GM19025 (cell line): ENCODE measurements around the gene RALY.

ENCODE experiments used
- ATAC-seq: cut with Tn5 transposase; IDR thresholded peaks from one replicate; pipeline ENCODE4 v1.9.1; 2021; ENCODE audit warnings: mild to moderate bottlenecking, low read depth, moderate library complexity; ENCODE audit not compliant: unreplicated experiment

Gene RALY

DNA sequence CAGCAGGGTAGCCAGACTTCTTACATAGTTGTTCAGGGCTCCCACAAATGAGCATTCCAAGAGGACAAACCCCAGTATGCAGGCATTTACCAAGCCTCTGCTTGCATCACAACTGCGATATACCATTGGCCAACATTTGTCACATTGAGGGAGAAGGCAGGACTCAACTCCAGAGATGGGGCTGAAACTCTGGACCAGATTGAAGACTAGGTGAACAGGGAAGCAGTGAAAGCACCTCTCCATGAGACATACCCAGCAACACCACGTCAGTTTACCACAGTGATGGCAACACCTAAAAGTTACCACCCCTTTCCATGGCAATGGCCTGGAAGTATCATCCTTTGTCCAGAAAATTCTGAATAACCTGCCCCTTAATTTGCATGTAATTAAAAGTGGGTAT lies 7.9 kb upstream of the RALY start:
- ATAC-seq: no peak

DNA sequence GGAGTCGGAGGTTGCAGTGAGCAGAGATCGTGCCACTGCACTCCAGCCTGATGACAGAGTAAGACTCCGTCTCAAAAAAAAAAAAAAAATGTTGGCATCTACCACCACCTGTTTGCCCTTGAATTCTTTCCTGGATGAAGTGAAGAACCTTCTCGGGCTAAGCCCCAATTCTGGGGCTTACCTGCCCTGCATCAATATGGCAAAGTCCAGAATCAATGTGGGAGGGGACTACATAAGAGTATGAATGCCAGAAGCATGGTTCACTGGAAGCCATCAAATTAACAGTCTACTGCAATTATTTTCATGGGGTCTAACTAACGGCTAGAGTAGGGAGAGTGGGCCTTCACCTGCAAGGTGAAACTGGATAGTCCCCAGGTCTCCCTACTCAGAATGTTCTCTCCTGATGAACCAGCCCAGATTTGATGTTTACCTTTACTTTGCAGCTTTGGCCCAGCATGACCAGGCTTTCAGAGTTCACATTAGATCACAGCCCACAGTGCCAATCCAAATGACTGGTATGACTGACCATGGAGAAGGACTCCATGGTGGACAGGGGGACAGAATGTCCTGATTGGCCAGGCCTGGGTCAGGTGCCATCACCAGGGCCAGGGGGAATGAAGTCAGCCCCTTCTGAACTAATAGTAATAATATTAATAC lies 7.0 kb upstream of the RALY start:
- ATAC-seq: no peak

DNA sequence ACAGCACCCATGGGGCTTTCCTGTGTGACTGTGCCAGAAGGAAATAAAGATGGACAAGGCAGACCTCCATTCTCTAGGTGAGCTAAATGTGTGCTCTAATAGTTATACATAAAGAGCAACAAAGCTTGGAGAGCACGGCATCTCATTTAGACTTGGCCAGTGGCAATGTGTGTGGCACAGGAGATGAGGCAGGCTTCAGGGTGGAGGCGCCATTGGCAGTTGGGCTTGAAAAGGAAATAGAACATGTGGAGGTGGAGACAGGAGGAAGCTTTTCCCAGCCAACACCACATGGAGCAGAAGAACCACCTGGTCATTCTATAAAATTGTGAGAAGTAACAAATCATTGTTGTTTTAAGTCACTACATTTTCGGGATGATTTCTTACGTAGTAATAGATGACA lies 3.6 kb upstream of the RALY start:
- no peak for ATAC-seq

DNA sequence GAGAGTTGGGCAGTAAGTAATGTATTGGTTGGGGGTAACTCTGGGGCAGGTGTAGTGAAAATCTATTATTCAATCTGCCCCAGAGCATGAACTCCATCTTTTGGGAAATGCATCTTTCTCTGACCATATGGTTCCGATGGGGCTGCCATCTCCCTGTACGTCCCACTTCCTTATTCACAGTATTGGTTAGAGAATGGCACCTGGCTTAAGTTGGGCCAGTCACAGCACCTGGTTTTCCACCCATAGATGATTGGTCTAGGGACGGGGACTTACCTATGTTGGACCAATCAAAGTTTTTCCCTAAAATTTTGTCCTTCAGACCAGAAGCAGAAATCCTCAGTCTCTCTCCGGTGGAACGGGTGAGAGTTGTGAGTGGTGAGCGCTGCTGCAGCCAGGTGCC lies 2.2 kb upstream of the RALY start:
- no peak for ATAC-seq

DNA sequence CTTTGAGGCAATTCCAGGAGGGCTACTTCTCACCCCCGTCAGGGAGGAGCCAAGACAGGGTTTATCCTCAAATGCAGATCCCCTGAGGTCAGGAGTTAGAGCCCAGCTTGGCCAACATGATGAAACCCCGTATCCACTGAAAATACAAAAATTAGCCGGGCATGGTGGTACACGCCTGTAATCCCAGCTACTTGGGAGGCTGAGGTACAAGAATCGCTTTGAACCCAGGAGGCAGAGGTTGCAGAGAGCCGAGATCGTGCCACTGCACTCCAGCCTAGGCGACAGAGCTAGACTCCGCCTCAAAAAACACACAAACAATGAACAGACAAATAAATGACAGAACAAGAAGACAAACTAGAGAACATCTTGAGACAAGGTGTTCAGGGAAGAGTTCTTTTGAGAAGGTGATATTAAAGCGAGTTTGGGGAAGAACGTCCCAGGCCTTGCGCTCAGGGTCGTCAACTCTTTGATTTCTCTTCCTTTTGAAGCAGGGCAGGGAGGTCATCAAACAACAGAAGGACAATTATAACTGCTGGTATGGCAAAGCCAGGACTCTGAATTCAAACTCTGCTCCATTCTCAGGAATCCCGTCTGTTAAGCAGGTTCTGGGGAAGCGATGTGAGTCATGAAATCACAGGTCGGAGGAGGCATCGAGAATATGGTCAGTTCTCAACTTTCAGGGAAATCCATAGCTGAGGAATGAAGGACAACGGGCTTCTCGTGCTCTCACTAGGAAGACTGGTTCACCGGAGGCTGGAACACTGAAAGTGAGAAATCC lies 1.4 kb upstream of the RALY start:
- ATAC-seq: no peak

DNA sequence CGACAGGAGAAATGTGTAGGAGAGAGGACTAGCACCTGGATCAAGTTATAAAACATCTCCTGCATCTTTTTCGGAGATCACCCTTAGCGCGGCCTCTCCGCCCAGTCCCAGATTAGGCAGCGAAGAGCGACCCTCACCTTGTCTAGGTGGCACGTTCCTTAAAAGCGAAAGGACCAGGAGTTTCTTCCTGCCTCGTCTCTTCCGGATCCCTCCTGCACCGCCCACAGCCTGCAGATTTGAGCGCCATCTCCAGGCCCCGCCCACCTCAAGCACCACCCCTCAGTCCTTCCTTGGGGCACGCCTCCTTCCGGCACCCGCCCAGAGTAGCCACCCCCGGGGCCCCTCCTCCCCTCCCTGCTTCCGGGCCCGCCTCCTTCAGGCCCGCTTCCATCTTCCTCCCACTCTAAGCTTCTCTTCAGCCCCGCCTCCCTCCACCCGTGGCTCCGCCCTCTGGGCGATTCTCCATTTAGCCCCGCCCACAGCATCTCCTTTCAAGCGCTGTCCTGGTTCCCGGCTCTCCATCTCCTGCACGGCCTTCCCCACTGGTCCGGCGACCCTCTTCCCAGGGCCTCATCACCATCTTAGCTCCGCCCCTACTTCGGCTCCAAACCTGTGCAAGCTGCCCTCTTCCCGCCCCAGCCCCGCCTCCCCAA lies 662 bp upstream of the RALY start:
- ATAC-seq: peak; percentile 74

DNA sequence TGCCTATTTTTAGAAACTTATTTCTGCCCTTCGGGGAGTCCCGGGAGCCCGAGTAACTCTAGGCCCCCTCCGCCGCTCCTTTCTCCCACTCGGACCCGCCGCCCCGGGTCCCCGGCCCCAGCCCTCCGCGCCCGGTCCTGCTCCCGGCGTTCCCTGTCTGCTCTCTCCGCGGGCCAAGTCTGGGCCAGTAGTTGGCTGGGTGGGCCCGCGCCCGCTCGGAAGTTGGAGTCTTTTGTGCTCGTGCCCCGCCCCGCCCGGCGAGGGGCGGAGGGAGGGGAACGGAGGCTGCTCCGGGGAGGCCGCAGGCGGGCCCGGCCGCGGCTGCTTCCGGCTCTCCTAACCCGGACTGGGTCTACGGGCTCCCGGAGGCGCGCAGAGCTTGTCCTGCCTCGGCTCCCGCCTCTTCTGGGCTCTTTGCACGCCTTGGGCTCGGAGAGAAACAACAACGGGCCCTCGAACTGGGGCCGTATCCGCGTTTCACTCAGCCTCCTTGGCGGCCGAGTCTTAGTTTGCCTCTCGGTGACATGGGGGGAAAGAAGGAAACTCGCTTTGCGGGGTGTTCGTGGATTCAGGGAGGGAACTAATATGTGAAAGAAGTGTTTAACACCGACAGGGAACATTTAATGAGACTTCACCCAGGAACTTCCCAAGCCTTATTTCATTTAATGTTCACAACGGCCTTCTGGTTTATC lies 657 bp downstream of the RALY start:
- peak; percentile 25 for ATAC-seq

DNA sequence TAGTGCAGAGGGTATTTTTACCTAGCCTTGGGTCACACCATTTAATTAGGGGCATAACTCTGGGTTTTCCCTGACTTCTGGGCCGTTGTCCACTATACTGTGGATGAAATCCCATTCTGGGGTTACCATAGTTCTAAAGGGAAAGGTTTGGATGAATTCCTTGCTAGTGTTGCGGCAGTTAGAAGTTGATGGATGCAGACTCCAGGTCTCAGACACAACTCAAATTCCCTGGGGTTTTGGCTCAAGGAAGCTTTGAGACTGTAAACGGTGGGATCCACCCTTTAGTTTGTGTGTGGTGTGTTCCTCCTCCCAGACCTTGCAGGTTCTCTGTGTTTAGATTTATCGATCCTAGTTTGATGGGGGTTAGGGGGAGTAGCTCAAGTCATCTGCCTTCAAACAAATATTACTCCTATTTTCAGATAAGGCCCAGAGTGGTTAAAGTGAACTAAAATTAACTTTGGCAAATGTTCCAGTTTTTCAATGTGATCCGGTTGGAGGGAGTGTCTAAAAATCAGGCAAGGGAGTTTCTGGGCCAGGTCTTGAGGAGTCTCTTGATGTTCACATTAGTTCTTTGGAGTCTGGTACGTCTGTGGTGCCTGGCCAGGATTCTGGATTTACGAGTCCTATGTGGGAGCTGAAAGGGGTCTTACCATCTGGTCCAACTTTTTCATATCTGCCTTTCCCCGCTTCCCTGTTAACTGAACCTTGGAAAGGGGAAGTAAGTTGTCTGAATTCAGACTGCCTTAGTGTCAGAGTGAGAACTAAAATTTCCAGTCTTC lies 1.5 kb downstream of the RALY start:
- ATAC-seq: no peak

DNA sequence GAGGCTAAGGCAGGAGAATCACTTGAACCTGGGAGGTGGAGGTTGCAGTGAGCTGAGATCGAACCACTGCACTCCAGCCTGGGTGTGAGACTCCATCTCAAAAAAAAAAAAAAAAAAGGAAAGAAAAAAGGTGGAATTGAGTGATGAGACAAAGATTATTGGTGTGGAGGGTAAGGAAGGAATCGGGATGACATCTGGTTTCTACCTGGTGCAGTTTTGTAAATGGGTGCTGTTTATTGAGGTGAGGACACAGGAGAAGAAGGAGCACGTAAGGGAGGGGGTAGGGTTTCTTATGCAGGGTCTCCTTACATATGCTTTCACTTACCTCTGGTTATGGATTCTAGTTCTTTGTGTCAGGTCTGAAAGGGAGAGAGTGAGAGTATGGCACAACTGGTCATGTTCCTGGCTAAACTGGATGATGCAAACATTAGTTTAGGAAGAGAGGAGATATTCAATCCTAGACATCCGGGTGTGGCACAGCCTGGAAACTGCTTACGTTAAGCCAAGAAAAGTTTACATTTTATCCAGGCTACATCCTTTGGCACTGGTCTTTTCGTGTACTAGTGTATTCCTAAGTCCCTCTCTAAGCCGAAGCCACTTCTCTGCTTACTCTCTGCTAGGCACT lies 5.4 kb downstream of the RALY start:
- ATAC-seq: no peak

DNA sequence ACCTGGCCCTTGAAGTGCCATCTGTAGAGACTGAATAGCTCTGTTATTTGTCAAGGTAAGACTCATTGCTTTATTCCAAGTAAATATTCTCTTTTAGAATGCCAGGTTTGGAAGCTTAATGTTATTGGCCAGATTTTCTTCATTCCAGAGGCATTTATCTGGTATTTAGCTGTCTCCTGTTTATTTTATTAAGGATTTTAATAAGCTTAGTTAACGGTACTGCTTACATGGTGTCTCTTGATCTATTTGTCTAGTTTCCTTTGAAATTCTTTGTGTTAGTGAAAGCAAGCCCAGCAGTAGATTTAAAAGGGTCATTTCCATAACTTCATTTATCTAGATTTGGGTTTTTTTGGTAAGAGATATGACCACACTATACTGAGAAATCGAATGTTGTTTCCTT lies 7.7 kb downstream of the RALY start:
- ATAC-seq: no peak

DNA sequence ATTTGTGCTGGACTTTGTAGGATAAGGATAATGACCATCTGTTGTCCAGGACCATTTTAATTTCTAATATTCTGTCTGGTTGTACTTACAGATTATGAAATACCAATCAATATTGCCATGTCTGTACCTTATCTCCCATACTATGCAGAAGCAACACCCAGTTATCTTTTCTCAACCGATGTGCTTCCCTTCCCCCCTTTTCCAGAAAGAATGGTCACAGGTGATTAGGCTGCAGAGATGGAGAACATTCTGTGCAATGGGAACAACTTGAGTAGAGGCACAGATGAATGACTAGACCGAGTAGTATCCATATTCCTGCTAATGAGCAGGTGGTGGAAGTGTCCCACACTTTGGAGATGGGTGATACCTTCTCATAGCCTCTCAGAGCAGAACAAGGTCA lies 10.5 kb downstream of the RALY start:
- no peak for ATAC-seq

DNA sequence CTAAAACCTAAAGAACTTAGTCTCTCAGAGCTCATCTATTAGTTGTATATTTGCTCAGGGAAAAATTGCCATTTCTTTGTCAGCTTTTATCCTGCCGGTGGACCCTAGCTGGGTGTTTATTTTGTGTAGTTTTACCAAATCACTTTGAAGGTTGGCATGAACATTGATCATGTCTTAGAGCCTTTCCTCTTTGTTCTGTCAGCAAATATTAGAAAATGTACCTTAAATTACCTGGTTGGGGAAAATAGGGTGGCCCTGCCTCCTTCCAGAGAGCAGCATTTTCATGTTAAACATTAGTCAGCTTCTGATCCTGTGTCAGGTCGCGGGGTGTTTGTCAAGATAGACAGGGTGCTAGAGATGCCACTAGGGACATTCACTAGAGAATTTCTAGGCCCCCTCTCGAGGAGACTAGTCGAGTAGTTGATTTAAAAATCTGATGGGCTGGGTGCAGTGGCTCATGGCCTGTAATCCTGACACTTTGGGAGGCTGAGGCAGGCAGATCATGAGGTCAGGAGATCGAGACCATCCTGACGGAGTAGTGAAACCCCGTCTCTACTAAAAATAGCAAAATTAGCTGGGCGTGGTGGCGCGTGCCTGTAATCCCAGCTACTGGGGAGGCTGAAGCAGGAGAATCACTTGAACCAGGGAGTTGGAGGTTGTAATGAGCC lies 11.2 kb downstream of the RALY start:
- no peak for ATAC-seq

DNA sequence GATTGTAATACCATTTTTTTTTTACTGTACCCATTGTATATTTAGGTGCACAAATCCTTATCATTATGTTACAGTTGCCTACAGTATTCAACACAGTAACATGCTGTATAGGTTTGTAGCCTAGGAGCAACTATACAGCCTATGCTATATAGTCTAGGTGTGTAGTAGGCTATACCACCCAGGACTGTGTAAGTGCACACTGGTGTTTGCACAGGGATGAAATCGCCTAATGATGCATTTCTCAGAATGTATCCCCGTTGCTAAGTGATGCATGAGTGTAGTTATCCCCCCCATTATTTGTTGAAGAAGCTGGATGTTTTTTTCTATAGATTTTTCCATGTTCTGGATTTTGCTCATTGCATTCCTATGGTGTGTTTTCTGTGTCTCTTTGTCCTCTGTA lies 12.9 kb downstream of the RALY start:
- no peak for ATAC-seq

DNA sequence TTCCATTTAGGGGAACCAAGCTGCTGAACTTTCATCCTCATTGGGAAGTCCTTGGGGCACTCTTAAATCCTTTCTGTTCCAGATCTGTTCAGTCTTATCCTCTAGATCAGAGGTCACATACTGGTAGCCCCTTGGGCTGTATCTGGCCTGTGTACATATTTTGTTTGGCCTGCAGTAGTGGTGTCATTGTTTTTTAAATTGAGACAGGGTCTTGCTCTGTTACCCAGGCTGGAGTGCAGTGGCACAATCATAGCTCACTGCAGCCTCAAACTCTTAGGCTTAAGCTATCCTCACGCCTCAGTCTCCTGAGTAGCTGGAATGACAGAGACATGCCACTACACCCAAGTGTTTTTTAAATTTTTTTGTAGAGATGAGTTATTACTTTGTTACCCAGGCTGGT lies 14.8 kb downstream of the RALY start:
- ATAC-seq: no peak

DNA sequence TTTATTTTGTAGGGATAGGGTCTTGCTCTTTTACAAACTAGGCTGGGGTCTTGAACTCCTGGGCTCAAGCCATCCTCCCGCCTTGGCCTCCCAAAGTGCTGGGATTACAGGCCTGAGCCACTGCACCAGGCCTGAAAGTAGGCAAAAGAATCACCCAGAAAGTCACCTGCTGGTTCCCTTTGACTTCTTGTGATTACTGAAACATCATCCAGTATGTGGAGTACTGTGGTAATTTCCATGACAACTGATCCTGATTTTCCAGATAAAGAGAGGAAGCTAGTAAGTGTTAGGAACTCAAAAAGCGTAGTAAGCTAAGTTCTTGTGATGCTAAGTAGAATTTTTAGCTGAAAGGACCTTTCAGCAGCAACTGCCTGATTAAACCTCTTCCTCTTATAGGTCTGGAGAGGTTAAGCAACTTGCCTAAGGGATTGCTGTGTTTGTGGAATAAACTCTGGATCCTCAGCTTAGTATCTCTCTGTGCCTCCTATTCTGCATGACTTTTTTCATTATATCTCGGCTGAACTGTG lies 16.8 kb downstream of the RALY start:
- no peak for ATAC-seq

DNA sequence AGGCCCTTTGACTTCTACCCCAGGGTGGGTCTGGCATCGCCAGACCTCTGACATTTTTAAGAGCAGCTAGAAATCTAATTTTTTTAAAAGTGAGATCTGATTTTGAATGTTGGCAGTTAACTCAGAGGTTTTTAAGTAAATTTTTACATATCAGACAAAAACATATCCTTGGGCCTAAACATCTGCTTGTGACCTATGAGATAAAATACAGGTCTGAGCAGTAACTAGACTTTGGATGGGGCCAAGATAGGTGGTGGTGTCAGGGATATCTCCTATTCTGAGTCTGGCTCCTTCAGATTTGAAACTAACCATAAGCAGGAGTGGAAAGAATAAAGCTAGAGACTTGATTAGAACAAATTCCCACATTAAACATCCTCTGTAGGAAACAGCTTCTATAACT lies 17.6 kb downstream of the RALY start:
- ATAC-seq: no peak

DNA sequence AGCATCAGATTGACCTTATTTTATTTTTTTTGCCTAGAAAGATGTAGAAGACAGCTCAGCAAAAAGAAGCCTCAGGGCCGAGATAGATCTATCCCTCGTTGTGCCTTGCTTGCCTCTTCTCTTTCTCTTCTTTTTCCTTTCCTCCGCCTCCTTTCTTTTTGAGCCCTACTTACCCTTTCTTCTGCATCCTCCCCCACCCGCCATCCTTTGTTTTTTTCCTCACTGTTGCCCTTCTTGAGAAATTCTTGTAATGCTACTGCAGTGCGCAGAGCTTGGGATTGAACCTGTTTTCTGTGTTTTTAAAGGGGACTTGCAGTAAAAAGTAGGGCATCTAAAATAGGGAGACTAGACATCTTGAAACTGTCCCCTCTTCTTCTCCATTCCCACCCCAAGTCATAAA lies 18.6 kb downstream of the RALY start:
- ATAC-seq: no peak

DNA sequence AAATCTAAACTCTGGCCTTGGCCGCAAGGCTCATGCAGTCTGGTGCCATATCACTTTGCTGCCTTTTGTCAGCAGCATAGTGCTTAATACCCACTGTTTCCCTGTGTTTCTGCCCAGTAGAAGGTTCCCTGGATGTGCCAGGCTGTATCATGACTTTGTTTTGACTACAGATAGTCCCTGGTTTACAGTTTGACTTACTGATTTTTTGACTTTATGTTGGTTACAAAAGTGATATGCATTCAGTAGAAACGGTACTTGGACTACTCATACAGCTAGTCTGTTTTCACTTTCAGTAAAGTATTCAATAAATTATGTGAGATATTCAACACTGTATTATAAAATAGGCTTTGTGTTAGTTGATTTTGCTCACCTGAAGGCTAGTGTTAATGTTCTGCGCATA lies 19.0 kb downstream of the RALY start:
- no peak for ATAC-seq

DNA sequence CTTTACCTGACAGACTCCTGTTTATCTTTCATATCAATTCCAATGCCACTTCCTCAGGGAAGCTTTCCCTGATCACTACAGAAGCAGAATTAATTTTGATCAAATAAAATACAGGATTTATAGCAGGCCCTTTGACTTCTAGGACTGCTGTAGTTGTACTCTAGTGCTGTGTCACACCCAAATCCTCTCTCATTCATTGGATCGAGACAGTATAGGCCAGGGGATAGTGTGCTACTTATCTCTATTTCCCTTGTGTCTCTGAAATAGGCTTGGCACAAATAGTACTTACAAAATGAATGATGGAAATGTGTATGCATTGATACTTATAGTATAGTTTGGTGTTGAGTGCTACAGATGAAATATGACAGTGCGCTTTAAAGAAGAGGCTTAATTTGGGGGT lies 19.8 kb downstream of the RALY start:
- ATAC-seq: no peak
